GM21723 (cell line): ENCODE data around the gene KXD1.
"Not testable (repeated sequence)": the region's sequence is repeated elsewhere in the genome, so short reads cannot be mapped to it uniquely, and the experiment has no call there.

Source experiments
- ATAC-seq: cut with Tn5 transposase; IDR thresholded peaks from one replicate; pipeline ENCODE4 v1.9.1; 2021; ENCODE audit warnings: mild to moderate bottlenecking, moderate library complexity; ENCODE audit not compliant: unreplicated experiment

KXD1 gene

GRCh38 chr19:18599485-18599884, 41.8 kb downstream of the KXD1 start:
- ATAC-seq = no peak

DNA sequence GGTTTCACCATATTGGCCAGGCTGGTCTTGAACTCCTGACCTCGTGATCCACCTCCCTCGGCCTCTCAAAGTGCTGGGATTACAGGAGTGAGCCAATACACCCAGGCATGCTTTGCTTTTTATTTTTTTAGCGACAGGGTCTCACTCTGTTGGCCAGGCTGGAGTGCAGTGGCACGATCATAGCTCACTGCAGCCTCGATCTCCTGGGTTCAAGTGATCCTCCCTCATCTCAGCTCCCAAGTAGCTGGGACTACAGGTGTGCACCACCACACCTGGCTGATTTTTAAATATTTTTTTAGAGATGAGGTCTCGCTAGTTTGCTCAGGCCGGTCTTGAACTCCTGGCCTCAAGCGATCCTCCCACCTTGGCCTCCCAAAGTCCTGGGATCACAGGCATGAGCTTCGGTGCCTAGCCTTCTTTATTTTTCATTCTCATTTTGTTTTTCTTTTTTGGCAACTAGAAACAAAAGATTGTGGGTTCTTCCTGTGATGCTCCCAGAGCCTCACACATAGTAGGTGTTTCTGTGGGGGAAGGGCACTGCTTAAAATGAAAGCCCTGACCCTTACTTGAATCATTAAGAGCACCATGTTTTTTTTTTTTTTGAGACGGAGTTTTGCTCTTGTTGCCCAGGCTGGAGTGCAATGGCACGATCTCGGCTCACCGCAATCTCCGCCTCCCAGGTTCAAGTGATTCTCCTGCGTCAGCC, 43.2 kb downstream of the KXD1 start:
- ATAC-seq = not testable (repeated sequence)

DNA sequence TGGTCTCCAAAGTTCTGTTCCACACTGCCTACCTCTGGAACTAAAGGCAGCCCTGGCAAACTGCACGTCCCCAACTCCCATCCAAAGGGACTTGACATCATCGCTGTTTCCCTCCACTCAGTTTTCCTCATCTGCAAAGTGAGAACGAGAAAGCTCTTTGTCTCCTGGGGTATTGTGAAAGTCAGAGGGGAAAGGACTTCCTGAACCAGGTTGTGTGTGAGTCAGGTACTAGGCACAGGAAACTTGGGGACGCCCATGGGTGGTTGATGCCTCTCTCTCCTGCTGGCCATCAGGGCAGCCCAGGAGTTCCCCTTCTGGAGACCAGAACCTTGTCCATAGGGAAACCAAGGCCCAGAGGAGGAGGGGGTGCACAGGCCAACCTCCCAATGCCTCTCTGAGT, 44.2 kb downstream of the KXD1 start:
- no peak for ATAC-seq

DNA sequence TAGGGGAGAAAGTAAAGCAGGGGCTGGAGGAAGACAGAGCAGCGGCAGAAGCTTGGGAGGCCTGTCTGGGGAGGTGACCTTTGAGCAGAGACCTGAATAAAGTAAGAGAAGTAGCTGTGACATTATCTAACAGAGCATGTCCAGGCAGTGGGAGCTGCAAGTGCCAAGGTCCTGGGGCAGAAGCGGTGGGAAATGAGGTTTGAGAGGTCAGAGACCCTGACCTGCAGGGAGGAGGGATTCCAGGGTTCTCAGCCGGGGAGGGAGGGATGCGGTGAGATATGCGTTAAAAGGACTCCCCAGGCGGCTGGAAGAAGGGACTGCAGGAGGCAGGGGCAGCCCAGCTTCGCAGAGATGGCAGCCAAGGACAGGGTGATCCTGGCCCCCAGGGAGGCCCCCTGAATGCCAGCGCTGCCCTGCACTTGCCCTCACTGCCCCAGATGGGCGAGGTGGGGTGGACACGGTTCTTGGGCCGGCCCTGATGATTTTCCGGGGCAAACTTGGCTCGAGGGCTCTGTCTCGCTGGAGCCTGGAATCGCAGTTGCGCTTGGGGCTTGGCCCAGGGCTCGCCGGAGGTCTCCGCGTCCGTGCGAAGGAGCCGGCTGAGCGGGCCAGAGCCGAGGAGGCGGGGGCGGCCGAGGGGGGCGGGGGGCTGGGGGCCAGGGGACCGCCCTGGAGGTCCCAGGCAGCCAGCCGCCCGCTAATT, 45.7 kb downstream of the KXD1 start:
- no peak for ATAC-seq

DNA sequence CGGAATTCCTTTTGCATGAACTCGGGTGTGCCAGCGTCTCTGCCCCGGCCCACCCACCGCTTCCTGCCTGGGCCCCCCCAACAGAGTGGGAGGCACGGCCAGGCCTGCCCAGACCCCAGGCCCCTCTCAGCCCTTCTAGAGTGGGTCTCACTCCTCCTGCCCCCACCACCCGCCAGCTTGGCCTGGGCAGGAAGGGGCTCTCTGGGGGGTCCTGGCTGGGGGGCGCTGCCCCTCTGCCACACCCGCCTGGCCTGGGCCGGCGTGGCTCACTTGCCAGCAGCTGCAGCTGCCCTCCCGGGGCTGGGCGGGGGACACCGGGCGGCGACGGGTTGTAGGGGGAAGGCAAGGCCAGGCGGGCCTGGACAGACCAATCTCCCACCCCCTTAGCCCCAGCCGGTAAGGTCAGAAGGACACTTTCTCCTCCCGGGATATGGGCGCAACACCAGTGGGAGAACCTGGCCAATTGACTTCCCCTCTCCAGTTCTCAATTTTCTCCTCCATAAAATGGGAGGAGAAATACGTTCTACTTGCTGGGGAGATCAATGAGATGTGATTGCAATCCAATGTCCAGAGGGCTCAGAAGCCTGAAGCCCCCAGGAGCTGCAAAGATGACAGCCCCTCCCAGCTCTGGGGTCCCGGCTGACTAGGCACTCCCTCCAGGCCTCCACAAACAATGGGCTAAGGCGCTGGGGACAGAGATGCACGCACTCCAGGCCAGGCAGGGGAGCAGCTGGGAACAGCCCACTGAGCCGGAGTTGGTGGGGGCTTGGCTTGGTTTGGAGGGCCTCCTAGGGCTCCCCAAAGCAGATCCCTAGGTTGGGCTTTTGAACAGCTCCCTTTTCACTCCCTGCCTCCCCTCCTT, 46.5 kb downstream of the KXD1 start:
- no peak for ATAC-seq

DNA sequence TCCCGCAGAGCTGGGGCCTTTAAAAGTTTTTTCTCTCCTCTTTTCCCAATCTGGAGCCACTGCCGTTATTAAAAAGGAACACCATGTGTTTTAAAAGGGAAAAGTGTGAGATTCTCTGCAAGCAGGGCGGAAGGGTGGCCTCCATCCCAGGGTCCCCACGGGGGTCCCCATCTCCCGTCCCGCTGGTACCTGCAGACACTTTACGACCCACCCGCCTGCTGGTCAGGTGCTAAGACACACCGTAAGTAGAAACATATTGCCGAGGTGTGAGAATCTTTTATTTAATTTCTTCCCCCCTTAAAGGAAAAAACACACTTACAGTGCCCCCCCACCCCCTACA, 47.1 kb downstream of the KXD1 start:
- no peak for ATAC-seq

- no peak for ATAC-seq
Measured at GRCh38 chr19:18605196-18605545, 47.5 kb downstream of the KXD1 start.

- no peak for ATAC-seq
Measured at GRCh38 chr19:18605546-18606280, 48.0 kb downstream of the KXD1 start.

DNA sequence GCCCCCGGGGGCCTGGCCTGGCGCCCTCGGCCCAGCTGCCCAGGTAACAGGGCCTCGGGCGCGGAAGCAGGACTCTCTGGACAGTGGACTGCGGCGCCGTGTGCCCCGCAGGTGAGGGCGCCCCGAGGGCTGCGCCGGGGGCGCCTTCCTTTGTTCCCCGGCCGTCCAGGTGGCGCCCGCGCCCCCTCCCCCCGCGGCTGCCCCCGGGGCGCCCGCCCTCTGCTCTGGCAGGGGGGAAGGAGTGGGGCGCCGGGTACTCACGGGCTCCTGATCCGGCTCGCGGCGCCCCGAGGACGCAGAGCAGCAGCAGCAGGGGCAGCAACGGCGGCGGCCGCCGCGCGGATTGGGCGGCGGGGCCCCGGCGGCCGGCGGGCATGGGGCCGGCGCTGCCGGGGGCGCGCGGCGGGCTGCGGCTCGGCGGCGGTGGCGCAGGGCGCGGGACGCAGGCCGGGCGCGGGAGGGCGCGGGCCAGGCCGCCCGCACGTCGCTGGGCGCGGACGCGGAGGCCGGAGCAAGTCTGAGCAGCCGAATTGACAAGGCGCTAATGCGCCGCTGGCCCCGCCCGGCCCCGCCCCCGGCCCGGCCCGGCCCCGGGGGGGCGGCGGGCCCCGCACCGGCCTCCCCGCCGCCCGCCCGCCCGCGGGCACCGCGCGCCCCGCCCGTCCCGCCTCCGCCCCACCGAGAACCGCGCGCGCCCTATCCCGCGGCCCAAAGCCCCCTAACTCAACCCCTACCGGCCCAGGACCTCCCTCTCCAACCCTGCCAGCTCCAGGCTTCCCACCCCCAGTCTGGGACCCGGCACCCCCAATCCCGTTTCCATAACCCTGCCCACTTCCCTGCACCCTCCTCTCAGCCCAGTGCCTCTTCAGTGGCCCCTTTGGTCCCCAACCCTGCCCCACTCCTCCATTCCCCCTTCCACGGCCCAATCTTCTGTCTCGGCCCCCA, 48.9 kb downstream of the KXD1 start, which contains the start of gene CRLF1:
CRLF1 (minus strand) TSS at position 519 of the 945 bp plus-strand sequence; CDS start at position 376, 143 bp downstream.
- no peak for ATAC-seq

- ATAC-seq = no peak
Measured at GRCh38 chr19:18607226-18608101, 49.8 kb downstream of the KXD1 start.

GRCh38 chr19:18608102-18608804, 50.6 kb downstream of the KXD1 start:
- no peak for ATAC-seq

DNA sequence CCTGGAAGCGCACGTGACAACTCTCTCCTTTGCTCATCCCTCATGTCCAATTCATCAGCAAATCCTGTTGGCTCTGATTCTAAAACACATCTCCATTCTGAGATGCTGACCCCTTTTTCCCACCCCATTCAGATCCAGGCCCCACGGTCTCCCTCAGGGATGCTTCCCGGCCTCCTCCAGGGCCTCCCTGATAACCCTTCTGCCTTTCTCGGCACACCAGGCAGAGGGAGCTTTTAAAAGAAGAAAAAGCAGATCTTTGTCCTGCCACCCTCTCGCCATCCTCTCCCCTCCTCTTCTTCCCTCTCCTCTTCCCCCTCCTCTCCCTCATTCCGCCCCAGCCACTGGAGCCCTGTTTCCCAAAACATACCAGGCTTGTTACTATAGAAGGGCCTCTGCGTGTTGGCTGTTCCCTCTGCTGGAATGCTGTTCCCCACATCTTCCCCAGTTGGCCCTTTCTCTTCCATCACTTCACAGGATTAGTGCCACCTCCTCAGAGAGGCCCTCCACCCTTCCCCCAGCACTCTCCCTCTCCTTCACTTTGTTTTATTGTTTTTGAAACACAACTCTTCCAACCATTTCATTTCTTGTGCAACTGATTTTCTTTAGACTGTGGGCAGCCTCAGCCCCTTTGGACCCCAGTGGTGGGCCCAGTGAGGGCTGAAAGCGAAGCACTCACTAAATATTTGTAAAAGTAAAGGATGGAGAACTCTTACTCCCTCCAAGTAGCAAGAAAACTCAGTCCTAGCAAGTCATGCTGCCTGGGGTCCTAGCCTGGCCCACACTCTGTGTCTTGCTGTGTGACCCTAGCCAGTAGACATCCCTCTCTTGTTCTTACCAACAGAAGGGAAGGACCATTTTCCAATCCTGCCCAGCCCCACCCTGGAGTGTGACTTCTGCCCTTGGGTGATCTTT, 51.4 kb downstream of the KXD1 start:
- no peak for ATAC-seq

DNA sequence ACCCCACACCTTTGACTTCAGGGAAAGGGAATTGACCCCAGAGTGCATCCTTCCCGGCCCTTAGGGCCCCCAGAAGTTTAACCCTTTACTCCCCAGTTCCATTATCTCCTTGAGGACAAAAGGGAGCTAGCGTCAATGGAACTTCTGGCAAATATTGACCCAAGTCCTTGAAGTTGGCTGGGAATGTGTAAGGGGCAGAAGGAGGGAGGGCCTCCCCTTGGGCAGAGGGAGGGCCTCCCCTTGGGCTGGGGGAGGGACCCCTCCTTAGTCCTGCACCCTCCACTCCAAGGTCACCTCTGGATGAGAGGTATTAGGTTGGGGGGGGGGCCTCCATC, 52.0 kb downstream of the KXD1 start:
- no peak for ATAC-seq

- ATAC-seq = no peak
Measured at GRCh38 chr19:18610245-18610555, 52.5 kb downstream of the KXD1 start.

- no peak for ATAC-seq
Measured at GRCh38 chr19:18610556-18611326, 53.1 kb downstream of the KXD1 start.

DNA sequence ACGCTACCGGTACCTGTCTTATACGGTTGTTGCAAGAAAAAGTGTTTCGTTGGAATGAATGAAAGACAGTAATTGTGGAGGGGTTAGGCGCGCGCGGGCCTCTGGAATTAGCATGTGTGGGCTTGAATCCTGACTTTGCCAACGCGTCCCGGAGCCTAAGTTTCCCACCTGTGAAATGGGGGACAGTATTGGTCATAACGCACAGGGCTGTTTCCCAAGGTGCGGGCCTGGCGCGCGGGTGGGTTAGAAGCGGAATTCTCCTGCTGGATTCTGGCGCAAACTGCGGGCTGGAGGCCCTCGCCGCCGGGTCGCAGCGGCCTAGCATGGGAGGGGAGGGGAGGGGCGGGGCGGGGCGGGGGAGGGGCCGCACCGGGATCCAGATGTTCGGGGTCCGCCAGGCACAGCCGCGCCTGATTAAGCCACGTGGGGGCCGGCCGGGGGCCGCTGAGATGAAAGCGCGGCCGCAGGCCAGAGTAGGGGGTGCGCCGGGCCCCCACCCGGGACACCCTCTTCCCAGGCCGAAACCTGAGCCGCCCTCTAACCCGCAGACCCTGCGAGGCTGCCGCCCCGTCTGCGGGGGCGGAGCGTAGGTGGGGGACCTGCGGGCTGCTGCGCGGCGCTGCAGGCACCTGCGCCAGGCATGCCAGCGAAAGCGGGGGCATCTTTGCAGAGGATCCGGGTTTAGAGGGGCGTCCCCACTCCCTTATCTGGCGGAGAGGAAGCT, 53.8 kb downstream of the KXD1 start:
- ATAC-seq = no peak
